ENCODE data around the gene KATNAL1.

DNA sequence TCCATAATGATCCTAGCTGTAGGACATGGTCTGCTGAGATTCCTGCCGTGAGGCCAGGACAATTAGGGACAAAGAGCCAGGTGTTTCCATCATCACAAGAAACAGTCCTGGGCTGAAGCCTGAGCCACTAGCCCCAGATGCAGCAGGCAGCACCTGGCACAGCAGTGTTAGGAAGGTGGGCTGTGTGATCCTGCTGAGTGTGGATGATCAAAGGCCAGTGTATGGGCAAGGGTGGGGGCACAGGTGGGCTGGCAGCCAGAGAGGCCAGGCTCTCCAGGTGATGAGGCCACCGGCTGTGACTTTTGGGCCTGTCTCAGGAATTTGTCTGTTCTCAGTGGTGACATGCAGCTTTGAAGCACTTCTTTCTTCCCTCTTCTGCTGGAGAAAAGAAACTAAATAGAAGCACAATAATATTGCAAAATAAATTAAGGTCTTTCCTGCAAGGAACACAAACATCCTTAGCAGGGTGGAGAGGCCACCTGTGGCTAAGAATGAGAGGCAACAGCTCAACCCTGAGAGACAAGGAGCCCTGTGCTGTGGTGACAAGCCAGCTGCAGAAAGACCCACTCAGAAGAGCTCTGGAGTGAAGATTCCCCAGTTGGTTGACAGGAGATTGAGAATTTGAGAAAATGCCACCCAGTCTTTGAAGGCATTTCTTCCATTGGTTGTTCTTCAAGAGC, 127.6 kb downstream of the KATNAL1 start:
- TF ChIP-seq POLR2A (IDR thresholded peaks at IDR 0.05): no peak
- TF ChIP-seq, protein P1, sequence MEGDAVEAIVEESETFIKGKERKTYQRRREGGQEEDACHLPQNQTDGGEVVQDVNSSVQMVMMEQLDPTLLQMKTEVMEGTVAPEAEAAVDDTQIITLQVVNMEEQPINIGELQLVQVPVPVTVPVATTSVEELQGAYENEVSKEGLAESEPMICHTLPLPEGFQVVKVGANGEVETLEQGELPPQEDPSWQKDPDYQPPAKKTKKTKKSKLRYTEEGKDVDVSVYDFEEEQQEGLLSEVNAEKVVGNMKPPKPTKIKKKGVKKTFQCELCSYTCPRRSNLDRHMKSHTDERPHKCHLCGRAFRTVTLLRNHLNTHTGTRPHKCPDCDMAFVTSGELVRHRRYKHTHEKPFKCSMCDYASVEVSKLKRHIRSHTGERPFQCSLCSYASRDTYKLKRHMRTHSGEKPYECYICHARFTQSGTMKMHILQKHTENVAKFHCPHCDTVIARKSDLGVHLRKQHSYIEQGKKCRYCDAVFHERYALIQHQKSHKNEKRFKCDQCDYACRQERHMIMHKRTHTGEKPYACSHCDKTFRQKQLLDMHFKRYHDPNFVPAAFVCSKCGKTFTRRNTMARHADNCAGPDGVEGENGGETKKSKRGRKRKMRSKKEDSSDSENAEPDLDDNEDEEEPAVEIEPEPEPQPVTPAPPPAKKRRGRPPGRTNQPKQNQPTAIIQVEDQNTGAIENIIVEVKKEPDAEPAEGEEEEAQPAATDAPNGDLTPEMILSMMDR (IDR thresholded peaks at IDR 0.05): no peak
- no peak for TF ChIP-seq POLR2AphosphoS5 (IDR thresholded peaks at IDR 0.05)
- no peak for TF ChIP-seq EP300 (IDR thresholded peaks at IDR 0.05; ENCODE audit: low read depth)

Measured in transverse colon (tissue), 4 donors.